Left lung (tissue), 10 donors: Measurements from ENCODE around the gene NUDT9. TPM values are rescaled to one million over a fixed set of nuclear protein-coding genes. Genes with fewer than 3 reads are reported as not detected.
"Not testable (repeated sequence)": the region's sequence is repeated elsewhere in the genome, so short reads cannot be mapped to it uniquely, and the experiment has no call there.

Experiments
- ATAC-seq: fragments of 200-7000 bp; cut with Tn5 transposase; one replicate; pipeline ENCODE4 v1.9.1; 2020; ENCODE audit warnings: moderate library complexity
- DNase-seq, 4 donors: peaks; one replicate each; pipeline ENCODE4 v3.0.0-alpha.2; 2013 to 2020
- H3K27ac ChIP-seq, 2 donors: fragments of 200-600 bp; sonication (generic) in 1 of 2; one replicate each; pipeline versions ENCODE4 v1.5.0 to v1.8.0; 2020 to 2021
- H3K27me3 ChIP-seq, 2 donors: fragments of 200-600 bp; sonication (generic) in 1 of 2; one replicate each; pipeline versions ENCODE4 v1.5.0 to v1.8.0; 2020 to 2021
- H3K36me3 ChIP-seq, 2 donors: fragments of 200-600 bp; sonication (generic) in 1 of 2; one replicate each; pipeline versions ENCODE4 v1.5.0 to v1.8.0; 2020 to 2021
- H3K4me1 ChIP-seq, 2 donors: fragments of 200-600 bp; one replicate each; pipeline ENCODE4 v1.8.0; 2021
- H3K4me3 ChIP-seq, 2 donors: fragments of 200-600 bp; sonication (generic) in 1 of 2; one replicate each; pipeline versions ENCODE4 v1.5.0 to v1.8.0; 2020 to 2021; ENCODE audit warnings: mild to moderate bottlenecking in 1 of 2
- H3K9me3 ChIP-seq, 2 donors: fragments of 200-600 bp; sonication (generic) in 1 of 2; one replicate each; pipeline versions ENCODE4 v1.5.0 to v1.8.0; 2020 to 2021
- intact Hi-C, 2 donors: fragments of 100-400 bp; cut with DNase I; formaldehyde crosslinking; loops; one replicate each; pipeline versions ENCODE4 v1.11.2 to v1.14.2; 2022
- polyA plus RNA-seq, 6 donors: library from polyadenylated mRNA; unstranded; fragments of 120-200 nt; gene quantifications; one replicate each; pipeline ENCODE4 v1.2.1, GENCODE V29; 2013; ENCODE audit not compliant: insufficient read length in 6 of 6
- total RNA-seq, 2 donors: library from RNA; stranded (reverse); fragmentation: NEBNext Ultra II Directional; extraction: Animal tissue kit (Norgen Biotek cat#: 25700); gene quantifications; one replicate each; pipeline ENCODE4 v1.2.1, GENCODE V29; 2021
- TF ChIP-seq, protein P1 (sequence below), 2 donors: fragments of 200-600 bp; sonication (generic) in 1 of 2; IDR thresholded peaks; one replicate each; pipeline versions ENCODE4 v1.5.0 to v1.8.0; 2021; ENCODE audit warnings: antibody characterized with exemption in 2 of 2
- donor health status: DM: no; HTN: yes; CAD: no.
- donor health status: DM: no; HTN: no; CAD: no.

The NUDT9 gene
- total and polyA plus RNA-seq, 8 donors: 42.5 to 53.8 (median 49.2) TPM

- Histone ChIP-seq H3K9me3 (no peaks in the 10 kb centered on the region), H3K27ac (peak overlapping the region; percentile 87 to 91), H3K4me1 (peaks cover 5 to 50% of the 10 kb centered on the region in 2 donors), H3K27me3 (no peaks in the 10 kb centered on the region), H3K36me3 (no peaks in the 10 kb centered on the region), H3K4me3 (peak overlapping the region; percentile 52 to 68)
- DNase-seq (no peak), ATAC-seq (peak; percentile 3)
- TF ChIP-seq, protein P1, sequence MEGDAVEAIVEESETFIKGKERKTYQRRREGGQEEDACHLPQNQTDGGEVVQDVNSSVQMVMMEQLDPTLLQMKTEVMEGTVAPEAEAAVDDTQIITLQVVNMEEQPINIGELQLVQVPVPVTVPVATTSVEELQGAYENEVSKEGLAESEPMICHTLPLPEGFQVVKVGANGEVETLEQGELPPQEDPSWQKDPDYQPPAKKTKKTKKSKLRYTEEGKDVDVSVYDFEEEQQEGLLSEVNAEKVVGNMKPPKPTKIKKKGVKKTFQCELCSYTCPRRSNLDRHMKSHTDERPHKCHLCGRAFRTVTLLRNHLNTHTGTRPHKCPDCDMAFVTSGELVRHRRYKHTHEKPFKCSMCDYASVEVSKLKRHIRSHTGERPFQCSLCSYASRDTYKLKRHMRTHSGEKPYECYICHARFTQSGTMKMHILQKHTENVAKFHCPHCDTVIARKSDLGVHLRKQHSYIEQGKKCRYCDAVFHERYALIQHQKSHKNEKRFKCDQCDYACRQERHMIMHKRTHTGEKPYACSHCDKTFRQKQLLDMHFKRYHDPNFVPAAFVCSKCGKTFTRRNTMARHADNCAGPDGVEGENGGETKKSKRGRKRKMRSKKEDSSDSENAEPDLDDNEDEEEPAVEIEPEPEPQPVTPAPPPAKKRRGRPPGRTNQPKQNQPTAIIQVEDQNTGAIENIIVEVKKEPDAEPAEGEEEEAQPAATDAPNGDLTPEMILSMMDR (IDR thresholded peaks at IDR 0.05): no peak
- intact Hi-C loops: no loop called here
Observed at GRCh38 chr4:87390551-87390890, 31.9 kb upstream of the NUDT9 start.

DNA sequence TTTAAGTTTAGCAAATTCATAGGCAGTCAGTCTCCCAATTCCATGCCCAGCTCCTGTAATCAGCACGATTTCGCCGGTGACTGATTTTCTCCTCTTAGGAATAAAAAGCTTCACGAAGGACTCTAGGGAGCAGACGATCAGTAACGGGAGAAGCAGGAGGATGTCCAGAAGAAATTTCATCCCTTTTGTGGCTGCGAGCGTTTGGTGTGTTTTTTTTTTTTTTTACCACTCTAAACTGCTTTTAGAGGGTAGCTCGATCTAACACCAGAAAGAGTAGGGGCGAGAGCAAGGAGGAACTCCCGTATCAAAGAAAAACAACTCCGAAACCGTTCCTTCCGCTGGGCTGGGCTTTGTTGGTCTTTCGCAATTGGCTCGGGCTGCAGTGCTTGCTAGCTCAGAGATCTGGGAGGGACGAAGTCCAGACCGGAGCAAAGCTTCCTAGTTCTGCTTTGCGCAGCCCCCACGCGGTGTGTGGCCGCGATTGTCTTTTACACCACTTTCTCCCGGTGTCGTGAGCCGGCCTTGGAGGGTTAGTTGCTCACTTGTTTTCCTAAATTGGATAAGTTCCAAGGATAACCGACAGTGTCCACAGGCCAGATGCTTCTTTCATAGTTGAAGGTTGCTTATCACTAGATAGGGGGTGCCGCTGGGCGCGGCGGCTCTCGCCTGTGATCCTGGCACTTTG is 31.3 kb upstream of the NUDT9 start, which contains the start of gene HSD17B11:
Gene HSD17B11, minus strand, starts transcription at position 298 of the 685 bp plus-strand sequence. Its CDS starts 118 bp downstream, at position 180.
- Histone ChIP-seq H3K27me3 (no peaks in the 10 kb centered on the region), H3K4me3 (peak within 1 kb of the TSS; percentile 52 to 68), H3K36me3 (no peaks in the 10 kb centered on the region), H3K27ac (peak within 1 kb of the TSS; percentile 87 to 91), H3K9me3 (no peaks in the 10 kb centered on the region), H3K4me1 (peaks cover 5 to 47% of the 10 kb centered on the region in 2 donors)
- ATAC-seq (peak; percentile 99), DNase-seq (peak; percentile 90 to 95 (median 94))
- TF ChIP-seq, protein P1 (IDR thresholded peaks at IDR 0.05): peak; percentile 12 to 22
- intact Hi-C loops: no loop called here

DNA sequence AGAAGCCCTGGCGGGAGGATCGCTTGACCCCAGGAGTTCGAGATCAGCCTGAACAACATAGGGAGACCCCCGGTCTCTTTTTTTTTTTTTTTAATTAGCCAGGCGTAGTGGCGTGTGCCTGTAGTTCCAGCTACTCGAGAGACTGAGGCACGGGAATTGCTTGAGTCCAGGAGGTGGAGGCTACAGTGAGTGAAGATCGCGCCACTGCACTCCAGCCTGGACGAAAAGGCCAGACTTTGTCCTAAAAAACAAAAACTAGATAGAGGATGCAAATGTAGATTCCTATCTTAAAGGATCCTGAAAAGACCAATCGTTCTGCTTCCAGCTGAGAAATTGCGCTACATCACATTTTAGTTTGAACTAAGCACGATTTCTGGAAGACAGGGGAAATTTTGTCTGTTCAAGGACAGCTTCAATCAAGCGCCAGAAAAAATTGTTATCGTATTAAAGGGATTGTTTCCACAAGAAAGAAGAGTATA is 30.8 kb upstream of the NUDT9 start:
- Histone ChIP-seq H3K27me3 (no peaks in the 10 kb centered on the region), H3K27ac (peak overlapping the region; percentile 87 to 91), H3K4me3 (peak overlapping the region; percentile 52 to 68), H3K36me3 (no peaks in the 10 kb centered on the region), H3K4me1 (peaks cover 5 to 41% of the 10 kb centered on the region in 2 donors), H3K9me3 (no peaks in the 10 kb centered on the region)
- intact Hi-C loops: no loop called here
- TF ChIP-seq, protein P1 (IDR thresholded peaks at IDR 0.05): no peak
- ATAC-seq (peak; percentile 44), DNase-seq (no peak)

- DNase-seq: no peak
- Histone ChIP-seq H3K27me3 (no peaks in the 10 kb centered on the region), H3K9me3 (no peaks in the 10 kb centered on the region), H3K4me1 (peaks cover 5 to 35% of the 10 kb centered on the region in 2 donors), H3K36me3 (no peaks in the 10 kb centered on the region), H3K4me3 (no peak overlapping the region), H3K27ac (no peak overlapping the region)
- intact Hi-C loops: no loop called here
- no peak for ATAC-seq
- TF ChIP-seq, protein P1 (IDR thresholded peaks at IDR 0.05): no peak
Observed at GRCh38 chr4:87392183-87392582, 30.2 kb upstream of the NUDT9 start.

DNA sequence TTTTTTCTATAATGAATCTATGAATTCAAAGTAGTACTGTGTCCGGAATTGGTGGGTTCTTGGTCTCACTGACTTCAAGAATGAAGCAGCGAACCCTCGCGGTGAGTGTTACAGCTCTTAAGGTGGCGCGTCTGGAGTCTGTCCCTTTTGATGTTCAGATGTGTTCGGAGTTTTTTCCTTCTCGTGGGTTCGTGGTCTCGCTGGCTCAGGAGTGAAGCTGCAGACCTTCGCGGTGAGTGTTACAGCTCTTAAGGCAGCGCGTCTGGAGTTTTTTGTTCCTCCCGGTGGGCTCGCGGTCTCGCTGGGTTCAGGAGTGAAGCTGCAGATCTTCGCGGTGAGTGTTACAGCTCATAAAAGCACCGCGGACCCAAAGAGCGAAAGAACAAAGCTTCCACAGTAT is 27.3 kb upstream of the NUDT9 start:
- H3K4me1 ChIP-seq, H3K27me3 ChIP-seq, H3K4me3 ChIP-seq, H3K36me3 ChIP-seq, ATAC-seq, H3K27ac ChIP-seq, intact Hi-C loops, DNase-seq, H3K9me3 ChIP-seq: not testable (repeated sequence)

- H3K4me3 ChIP-seq, ATAC-seq, H3K4me1 ChIP-seq, H3K36me3 ChIP-seq, intact Hi-C loops, H3K27me3 ChIP-seq, H3K9me3 ChIP-seq, H3K27ac ChIP-seq, DNase-seq: not testable (repeated sequence)
Observed at GRCh38 chr4:87395851-87396250, 26.5 kb upstream of the NUDT9 start.
